ENCODE data around the gene SIM1.

Gene SIM1

DNA sequence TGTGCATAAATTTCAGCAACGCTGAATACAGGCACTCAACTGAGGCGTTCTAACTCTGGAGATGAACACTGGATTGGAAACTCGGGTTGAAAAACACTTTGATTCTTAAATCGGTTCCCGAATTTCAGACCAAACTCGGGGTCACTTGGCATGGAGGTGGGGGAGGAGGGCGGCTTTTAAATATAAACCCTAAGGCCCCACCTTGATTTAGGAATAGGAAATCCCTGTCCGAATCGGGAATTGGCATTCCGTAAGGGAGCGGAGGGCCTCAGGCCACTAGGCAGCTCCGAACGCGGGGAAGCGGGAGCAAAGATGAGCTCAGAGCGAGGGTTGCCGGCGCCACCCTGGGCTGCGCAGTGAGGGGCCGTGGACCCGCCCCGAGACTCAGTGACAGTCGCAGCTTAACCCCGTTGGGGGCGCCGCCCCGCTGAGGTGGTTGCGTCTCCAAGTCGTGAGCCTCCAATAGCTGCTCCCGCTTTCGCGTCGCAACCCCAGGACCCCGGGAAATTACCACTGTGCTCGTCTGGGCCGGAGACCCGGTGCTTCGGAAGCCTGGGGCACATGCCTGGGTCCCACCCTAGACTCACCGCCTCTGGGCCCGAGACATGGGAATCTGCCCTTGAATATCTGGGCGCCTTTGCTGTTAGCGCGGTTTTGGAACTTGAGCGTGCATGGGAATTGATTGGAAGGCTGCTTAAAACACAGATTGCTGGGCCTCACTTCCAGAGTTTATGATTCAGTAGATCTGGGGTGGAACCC is 4.6 kb upstream of the SIM1 start:
- DNase-seq = no peak

DNA sequence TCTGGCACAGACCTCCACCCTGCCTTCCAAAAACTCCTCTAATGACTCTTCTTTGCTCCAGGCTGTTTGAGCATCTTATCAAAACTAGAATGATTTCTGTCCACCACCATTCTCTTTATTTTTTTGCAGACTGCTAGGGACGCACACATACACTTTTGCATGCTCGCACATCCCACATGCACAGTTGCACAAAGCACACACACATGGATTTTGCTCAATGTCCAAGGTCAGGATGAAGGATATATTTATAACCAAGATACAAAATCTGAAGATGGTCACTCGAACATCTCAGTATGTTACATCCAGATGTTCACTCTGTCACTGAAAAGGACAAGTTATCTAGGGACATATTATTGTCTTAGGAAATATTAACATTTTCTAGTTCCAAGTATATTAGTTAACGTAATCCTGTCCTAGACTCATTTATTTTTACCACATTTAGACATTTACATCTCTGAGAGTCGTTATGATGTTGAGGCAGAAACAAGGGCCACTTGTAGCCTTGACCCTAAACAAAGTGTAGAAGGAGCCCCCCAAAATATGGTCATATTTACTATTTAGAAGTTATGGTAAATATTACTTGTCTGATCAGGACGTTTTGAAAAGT is 3.4 kb upstream of the SIM1 start:
- no peak for DNase-seq

DNA sequence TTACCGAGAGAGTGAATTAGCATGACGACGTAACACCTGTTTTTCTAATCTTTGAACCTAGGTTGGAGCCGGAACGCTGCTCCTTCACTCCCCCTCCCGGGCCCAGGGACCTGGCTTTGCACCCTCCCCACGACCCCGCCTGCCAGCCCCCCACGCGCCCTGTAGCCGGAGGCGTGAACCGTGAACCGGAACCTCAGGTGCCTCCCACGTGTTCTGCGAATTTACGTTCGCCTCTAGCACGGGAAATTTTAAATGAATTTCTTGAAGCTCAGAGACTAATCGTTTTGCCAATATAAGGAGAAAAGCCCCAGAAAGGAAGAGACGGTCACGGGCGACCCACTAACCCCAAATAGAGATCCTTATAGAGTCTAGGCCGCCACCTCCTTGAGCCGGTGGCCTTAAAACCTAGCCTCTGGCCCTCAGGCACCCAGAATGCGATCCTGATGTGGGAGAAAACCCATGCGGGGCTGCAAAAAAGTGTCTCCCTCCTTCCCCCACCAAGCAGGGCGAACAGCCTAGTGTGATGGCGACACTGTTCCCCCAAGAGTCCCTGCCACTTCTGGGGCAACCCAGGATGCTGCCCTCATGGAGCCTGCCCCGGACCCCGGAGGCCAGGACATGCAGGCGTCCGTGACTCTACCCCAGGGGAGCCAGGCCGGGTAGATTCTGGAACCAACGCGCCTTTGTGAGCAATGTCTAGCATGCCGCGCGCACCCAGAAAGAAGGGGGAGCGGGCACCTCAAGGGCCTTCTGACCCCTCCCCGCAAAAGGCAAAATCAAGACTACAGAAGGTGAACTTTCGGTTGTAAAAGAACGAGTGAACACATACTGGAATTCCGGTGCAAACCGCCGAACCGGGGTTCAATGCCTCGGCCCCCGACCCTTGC is 2.7 kb upstream of the SIM1 start:
- no peak for DNase-seq

DNA sequence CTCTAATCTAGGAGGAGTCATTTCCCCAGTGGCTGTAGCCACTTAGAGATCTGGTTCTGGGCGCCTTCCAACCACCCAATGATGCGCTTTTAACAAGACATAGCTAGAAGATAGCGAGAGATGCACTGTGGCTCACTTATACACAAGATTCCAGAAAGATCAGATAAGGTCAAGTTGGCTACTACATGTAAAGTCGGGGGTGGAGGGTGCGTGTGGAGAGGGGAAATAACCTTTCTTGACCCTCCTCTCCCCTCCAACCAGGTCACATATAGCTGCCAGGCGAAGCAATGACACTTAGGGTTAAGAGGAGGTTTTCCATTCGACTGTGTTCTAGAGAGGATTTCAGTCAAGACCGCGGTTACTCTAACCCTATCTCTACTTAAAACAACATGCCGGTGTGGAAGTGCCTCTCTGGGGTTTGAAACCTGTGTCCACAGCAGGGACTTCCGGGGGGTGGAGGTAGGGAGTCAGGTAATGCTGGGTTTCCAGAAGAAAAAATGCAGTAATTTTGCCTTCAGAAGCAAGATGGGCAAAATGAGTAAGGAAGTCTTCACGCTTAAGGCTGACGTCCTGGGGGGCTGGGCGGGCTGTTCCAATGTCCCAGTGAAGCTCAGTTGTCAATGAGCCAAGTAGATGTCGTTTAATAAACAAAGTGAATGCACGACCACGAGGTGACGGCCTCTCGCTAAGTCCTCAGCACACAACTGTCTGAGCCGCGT is 1.8 kb upstream of the SIM1 start:
- DNase-seq = no peak

DNA sequence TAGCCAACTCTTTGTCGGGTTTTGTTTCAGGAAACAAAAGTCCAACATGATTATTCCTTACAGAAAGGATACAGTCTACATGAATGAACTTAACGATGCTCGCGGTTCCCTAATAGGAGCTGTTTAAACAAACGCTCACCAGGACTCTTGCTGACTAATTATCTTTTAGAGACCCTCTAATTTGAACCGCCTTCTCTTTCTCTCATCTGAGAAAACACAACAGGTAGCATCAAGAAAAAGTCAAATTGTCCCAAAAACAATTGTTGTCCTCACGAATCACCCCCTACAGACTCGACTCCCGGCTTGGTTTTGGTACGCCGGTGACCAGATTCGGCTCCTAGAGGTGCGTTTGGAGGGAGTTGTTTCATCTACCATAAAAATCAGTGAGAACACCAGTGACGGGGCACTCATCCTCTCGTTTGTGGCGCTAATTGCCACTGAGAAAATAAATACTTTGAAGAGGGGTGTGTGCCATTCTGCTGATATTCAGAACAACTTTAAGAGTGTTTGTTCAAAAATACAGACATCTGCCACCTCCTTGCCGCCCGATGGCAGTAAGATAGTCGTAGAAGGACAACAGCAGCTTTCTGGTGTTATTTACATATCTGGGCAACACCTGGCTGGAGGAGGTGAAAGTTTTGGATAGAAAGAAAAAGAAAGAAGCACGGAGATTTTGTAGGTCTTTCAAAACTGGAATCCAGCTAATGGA is 1.1 kb upstream of the SIM1 start:
- DNase-seq = no peak

DNA sequence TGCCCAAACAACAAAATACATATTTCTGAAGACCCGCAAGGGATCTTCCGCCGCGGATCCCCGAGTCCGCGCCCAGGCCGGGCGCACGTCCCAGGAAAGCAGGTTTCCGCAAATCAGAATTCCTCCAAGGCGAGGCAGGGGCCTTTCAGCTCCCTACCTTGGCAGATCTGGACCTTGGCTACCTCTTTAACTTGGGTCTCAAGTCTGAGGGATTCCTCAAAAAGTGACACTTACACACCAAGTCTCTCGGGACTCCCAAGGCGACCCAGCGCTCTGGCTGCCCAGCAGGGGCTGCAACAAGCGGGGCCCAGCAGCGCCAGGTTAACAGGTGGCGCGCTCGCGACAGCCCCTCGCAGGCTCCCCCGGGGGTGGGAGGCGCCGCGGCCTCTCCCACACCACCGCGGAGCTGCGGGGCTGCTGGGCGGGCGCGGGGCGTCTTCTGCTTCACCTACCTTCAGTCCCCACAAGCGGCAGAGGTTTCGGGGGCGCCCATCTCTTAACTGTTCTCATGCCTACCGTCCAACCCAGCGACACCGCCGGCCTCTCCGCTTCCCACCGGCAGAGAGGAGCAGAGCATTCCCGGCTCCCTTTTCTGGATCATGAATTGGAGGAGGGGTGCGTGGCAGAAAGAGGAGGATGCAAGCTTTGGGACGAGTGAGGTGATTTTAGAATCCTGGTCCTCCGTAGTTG is 414 bp downstream of the SIM1 start:
- no peak for DNase-seq

DNA sequence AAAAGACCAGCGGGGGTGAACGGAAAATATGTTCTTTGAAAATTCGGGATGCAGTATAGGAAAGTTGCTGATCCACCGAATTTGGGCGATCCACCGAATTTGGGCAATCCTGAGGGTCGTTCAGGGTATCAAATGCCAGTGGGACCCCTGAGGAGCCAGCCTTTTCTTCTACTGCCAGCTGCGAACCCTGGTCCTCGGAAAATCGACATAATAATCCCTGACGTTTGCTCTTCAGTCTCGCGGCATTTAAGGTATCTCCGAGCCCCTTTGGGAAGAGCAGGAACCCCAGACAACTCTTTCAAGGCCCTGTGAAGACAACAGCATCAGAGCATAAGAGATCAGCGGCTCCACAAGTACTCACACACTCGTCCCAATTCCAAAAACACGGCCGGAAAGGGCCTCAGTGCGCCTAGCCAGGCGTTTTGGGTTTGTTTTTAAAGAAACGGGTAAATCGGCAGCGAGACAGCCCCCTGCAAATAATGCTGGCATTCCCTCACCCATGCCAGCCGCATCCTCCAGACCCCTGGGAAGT is 1.0 kb downstream of the SIM1 start:
- no peak for DNase-seq

DNA sequence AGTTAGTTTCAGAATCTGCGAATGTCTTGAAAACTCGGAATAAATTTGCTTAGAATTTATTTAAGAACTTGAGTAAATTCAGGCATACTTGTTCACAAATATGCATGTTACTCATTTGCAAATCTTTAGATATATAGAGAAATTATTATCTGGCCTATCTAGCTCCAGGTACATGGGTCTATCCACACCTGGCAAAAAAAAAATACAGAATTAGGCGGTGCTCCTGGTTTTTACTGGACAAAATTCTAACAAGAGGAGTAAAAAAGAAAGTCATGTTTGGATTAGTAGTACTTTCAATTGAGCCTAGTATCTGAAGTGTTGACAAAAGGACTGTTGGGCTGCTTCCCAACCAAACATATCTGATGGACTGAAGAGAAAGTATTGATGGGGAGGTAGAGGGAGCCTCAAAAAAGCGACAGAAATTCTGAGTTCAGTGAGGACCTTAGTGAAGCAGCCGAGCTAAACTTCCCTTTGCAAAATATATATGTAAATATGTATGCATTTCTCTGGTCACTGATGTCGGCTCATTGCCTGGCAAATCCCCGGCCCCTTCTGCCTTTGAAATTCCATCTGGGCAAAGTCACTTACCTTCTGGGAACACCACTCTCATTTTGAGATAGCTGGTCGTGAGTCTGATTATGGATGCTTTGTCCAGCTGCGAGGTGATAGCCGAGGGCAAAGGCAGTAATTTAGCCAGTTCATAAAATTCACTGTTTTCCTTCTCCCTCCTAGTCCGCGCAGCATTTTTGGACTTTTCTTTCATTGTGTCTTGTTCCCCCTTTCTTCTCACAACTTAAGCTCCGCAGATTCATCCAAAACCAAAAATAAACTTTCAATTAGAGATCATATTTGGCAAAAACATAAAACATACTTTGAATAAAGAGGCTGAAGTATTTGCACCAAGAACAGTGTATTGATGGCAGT is 1.8 kb downstream of the SIM1 start:
- no peak for DNase-seq

DNA sequence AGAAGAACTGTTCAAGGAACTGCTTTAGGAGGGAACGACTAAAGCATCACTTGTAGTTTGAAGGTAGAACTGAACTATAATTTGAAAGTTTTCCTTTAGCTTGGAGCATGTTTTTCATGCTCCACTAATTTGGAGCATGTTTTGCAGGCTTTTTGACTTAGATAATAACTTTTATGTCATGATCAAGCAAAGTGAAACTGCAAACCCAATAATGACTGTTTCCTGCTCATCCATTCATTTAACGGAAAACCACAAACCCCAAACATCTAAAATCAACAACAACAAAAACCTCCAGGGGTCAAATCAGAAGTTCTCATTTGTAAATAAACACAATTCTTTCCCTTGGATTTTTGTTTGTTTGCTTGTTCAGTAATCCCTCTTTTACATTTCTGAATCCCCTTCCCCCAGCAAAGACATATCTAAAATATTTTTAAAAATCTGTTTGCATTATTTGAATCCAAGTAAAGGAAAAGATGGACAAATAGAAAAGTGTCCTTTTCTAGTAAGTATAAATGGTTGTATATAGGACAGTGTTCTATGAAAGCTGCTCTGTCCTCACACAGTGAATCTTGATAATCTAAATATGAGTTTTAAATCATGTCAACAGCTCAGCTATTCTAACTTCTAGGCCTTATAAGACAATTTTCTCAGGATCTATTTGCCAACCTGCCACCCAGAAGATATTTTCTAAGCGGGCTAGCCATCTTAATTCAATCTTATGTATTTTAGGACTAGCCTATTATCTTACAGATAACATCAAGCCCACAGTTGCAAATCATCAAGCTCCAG is 2.6 kb downstream of the SIM1 start:
- DNase-seq = no peak

DNA sequence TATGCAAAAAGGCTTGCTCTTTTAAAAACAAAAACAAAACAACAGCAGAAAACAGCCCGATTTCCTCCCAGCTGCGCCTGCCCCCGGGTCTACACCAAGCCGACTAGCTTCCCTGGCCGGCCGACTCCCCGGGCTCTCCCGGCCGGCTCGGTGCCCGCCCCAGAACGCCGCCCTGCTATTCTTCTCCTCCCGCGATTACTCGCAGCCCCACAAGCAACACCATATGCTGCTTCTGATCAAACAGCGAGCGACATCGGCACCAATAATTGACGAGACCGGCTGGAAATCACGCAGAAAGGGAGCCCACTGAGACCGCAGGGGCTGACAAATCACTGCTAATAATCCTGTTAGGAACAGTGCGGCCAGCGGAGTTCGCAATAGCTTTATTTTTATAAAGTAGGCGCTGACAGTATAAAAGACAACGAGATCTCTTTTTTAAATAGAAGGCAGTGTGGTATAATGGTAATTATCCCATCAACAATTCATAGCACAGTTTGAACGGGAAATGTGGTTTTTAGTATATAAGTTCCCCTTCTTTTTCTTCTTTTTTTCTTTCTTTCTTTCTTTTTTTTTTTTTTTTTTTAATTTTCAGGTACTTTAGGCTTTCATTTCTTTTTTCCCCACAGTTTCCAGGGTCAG is 3.3 kb downstream of the SIM1 start:
- DNase-seq = no peak

DNA sequence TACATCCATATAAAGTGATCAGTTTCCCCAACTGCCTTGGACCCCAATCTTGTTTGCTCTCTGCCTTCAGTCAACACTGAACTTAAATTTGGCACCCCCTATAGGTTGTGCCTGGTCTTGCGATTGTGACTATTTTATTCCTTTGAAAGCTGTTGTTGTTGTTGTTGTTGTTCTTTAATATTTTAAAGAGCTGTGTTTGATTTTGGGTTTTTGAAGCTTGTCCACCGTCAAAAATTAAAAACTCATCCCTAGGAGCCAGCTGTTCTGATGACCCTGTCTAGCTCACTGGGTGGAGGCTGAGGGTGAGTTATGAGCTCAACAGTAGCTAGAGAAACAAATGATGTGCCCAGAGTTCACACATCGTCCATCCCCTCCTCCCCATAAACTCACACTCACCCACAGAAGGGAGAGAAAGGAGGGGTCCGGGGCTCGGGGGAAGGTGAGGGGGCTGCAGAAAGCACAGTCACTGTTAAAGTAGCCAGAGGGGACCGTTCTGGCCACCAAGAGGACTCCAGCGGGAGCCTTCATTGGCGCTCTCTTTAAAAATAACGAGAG is 4.0 kb downstream of the SIM1 start:
- DNase-seq = no peak

DNA sequence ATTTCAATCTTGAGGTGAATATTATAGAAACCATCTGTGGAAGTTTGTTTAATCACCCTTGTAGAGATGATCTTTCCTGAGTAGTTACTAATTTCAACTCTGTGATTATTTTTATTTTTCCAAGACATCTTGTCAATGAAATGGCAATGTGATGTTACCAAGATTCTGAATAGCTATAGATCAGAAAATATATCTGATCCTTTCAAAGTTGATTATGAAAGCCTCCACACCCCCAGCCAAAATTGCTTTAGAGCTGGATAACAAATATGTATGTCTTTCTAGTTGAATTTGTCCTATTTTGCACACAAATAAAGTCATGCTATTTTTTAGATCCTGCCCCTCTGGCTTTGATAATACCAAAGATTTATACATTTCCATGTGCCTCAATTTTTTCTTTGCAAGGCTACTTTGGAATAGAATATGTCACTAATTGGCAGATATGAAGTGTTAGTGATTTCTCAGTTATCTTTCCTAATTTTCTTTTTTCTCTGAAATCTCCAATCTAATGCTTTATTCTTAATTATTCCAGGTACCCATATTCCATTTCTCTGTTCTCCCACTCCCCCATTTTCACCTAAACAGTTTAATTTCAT is 5.0 kb downstream of the SIM1 start:
- no peak for DNase-seq

DNA sequence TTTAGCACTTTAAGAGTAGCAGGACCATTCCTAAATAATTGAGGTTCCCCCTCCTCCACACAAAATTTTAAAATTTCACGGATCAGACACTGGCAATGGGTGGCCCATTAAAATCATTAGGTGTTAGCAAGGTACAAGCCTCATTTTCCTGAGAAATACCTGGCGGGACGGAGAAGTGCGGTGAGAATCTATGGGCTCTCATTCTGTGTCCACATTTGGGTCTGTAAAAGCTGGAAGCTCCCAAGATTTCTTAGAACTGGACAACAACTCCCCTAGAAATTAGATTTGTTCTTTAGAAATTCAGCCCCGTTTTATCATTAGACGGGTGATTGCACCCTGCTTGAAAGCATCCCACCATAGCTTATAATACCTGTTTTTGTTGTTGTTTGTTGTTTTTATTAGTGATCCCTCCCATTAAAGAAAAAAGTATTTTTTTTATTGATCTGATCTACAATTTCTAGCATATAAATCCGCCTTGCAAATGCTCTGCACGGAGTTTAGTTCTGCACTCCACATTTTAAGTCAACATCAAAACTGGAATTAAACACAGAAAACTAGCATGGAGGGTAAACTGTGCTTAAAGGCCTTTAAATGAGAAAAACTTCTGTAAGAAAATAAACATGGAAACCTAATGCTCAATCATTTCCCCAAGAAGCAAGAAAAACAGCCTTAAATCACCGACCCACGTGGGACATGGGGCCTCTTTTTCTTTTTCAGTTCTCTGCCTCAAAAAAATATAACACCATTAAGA is 5.7 kb downstream of the SIM1 start:
- DNase-seq = no peak

DNA sequence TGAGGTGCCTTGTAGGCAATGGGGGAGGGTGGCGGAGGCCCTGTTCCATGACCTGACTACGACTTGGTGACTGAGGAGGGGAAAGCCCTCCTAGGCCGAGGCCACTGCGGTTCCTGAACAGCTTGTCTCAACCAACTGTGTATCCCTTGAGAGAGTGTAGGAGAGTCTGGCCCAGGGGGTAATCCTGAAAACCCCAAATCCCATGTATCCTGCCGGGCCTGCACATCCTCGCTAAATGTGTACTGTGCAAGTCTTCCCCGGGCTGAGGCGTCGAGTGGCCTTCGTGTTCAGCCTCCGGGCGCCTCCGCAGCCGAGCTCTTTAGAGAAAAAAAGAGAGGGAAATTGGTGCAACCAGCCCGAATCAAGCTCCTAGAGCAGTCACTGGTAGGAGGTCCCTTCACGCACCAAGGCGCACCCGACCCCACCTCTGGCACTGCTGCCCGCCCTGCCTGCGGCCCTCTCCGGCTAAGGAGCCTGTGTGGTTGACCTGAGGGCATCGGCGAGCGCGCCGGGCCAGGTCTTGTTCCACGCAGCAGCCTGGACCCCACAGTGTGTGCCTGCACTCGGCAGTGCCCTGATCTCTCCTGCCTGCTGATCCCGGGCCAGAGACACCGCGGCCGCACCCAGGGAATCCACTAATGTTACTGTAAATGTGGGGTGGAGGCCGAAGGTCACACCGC is 7.3 kb downstream of the SIM1 start:
- no peak for DNase-seq

DNA sequence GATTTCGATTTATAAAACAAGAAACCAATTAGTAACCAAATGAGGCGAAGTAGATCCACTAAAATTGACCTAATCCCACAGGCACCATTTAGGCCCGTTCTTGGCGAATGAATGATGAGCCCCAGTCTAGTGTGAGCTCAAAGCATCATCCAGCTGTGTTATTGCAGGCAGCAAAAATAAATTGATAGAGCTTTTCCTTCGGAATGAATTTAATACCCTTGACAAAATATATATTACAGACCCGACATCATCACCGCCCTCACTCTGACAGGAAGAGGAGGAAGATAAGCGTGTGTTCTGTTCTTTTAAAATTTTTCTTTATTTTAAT is 7.8 kb downstream of the SIM1 start:
- DNase-seq = no peak

DNA sequence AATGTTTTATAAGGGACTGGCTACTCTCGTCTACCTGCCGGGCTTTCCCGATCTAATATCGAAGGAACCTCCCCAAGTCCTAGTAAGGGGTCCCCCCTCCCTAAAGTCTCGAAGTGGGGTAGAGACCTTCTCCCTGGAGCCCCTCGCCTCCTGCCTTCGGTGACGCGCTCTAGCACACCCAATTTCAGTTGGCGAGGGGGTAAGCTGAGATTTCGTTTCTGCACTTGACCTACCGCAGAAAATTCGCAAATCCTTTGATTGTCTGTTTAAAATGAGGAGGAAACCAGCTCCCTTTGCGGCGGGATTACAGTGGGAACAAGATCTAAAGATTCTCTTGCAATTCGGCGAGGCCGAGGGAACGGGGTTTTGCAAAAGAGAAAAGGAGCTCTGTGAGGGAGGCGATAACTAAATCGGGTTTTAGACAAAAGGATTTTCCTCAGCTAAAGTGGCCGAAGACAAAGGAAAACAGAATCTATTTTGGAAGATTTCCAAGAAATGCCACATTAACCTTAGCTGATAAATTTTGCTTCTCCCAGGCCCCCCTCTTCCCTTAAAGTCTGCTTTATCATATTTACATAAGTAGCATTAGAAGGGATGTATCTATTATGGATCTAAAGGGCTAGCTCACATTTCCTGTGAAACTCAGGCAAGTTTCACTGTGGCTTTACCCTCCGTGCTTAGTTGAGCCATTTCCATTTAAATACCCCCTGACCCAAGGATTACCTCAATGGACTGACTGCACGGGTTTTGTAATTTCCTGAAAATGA is 8.4 kb downstream of the SIM1 start:
- no peak for DNase-seq

Data from SW 1271 (cell line).